Measurements from ENCODE around the gene BICD2. TPM values are rescaled to one million over a fixed set of nuclear protein-coding genes. Genes with fewer than 3 reads are reported as not detected.

The BICD2 gene
- total and polyA plus RNA-seq, 4 donors: 2.5 to 16.0 (median 11.2) TPM

DNA sequence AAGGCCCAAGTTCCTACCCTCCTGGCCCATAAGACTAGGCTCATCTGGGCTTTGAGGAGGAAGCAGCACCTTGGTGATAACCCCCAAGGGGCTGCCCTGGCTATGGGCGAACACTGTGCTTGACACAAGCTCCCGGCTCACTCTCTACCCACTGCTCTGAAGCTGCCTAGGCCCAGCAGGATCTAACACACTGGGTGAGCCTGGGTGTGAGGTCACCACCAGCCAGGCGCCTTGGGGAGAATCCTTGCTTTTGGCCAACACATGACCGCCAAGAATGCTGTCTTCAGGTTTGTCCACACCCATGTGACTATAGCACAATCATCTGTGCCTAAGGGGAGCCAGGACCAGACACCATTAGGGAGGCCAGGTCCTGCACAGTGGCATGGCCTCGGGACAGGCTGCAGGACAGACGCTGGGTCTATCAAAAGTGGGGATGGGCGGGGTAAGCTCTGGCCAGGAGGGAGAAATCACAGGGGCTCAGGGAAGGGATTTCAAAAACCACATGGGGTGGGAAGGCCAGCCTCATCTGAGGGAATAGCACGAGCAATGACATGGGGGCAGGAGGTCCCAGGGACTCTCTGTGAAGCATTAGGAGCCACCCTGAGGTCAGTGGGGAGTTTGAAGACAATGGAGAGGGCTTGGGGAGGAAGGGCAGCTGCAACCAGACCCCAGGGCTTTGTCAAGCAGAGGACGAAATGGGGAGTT lies 29.6 kb downstream of the BICD2 start:
- Histone ChIP-seq H3K27me3 (ENCODE audit: control insufficient read depth in 4 of 4, insufficient read depth in 4 of 4, low read length in 3 of 4) (no peaks in the 10 kb centered on the region), H3K4me1 (ENCODE audit: control insufficient read depth in 4 of 4, insufficient read depth in 4 of 4, low read length in 3 of 4) (peaks cover 0 to 4% (median 0%) of the 10 kb centered on the region in 4 donors), H3K9me3 (ENCODE audit: control insufficient read depth in 4 of 4, low read length in 3 of 4) (no peaks in the 10 kb centered on the region), H3K27ac (ENCODE audit: low read depth in 1 of 2, low read length in 2 of 2) (no peak overlapping the region), H3K4me3 (ENCODE audit: low read depth in 1 of 3, low read length in 3 of 3) (no peak overlapping the region), H3K9ac (ENCODE audit: low read depth in 1 of 2, low read length in 2 of 2) (no peak overlapping the region), H3K36me3 (ENCODE audit: control insufficient read depth in 4 of 4, insufficient read depth in 3 of 4, low read depth in 1 of 4, low read length in 3 of 4) (no peaks in the 10 kb centered on the region)
- WGBS: 95% methylated on average over 9 of the region's 9 CpGs
- TF ChIP-seq TAF1 (conservative IDR thresholded peaks at IDR 0.05): no peak
- TF ChIP-seq, protein P1, sequence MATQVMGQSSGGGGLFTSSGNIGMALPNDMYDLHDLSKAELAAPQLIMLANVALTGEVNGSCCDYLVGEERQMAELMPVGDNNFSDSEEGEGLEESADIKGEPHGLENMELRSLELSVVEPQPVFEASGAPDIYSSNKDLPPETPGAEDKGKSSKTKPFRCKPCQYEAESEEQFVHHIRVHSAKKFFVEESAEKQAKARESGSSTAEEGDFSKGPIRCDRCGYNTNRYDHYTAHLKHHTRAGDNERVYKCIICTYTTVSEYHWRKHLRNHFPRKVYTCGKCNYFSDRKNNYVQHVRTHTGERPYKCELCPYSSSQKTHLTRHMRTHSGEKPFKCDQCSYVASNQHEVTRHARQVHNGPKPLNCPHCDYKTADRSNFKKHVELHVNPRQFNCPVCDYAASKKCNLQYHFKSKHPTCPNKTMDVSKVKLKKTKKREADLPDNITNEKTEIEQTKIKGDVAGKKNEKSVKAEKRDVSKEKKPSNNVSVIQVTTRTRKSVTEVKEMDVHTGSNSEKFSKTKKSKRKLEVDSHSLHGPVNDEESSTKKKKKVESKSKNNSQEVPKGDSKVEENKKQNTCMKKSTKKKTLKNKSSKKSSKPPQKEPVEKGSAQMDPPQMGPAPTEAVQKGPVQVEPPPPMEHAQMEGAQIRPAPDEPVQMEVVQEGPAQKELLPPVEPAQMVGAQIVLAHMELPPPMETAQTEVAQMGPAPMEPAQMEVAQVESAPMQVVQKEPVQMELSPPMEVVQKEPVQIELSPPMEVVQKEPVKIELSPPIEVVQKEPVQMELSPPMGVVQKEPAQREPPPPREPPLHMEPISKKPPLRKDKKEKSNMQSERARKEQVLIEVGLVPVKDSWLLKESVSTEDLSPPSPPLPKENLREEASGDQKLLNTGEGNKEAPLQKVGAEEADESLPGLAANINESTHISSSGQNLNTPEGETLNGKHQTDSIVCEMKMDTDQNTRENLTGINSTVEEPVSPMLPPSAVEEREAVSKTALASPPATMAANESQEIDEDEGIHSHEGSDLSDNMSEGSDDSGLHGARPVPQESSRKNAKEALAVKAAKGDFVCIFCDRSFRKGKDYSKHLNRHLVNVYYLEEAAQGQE (IDR thresholded peaks at IDR 0.05): no peak
- no peak for TF ChIP-seq YY1 (IDR thresholded peaks at IDR 0.05)
- TF ChIP-seq FOXA1 (IDR thresholded peaks at IDR 0.05): no peak
- no peak for TF ChIP-seq EGR1 (IDR thresholded peaks at IDR 0.05; ENCODE audit: low read depth in 2 of 2)
- TF ChIP-seq JUND (IDR thresholded peaks at IDR 0.05): no peak
- TF ChIP-seq, protein P2, sequence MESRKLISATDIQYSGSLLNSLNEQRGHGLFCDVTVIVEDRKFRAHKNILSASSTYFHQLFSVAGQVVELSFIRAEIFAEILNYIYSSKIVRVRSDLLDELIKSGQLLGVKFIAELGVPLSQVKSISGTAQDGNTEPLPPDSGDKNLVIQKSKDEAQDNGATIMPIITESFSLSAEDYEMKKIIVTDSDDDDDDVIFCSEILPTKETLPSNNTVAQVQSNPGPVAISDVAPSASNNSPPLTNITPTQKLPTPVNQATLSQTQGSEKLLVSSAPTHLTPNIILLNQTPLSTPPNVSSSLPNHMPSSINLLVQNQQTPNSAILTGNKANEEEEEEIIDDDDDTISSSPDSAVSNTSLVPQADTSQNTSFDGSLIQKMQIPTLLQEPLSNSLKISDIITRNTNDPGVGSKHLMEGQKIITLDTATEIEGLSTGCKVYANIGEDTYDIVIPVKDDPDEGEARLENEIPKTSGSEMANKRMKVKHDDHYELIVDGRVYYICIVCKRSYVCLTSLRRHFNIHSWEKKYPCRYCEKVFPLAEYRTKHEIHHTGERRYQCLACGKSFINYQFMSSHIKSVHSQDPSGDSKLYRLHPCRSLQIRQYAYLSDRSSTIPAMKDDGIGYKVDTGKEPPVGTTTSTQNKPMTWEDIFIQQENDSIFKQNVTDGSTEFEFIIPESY (IDR thresholded peaks at IDR 0.05): no peak
- no peak for TF ChIP-seq NR2F2 (IDR thresholded peaks at IDR 0.05)
- no peak for TF ChIP-seq HNF4A (conservative IDR thresholded peaks at IDR 0.05)
- no peak for TF ChIP-seq FOXA2 (IDR thresholded peaks at IDR 0.05)
- TF ChIP-seq, protein P3, sequence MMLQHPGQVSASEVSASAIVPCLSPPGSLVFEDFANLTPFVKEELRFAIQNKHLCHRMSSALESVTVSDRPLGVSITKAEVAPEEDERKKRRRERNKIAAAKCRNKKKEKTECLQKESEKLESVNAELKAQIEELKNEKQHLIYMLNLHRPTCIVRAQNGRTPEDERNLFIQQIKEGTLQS (IDR thresholded peaks at IDR 0.05): no peak
- DNase-seq (ENCODE audit: low spot score): no peak

DNA sequence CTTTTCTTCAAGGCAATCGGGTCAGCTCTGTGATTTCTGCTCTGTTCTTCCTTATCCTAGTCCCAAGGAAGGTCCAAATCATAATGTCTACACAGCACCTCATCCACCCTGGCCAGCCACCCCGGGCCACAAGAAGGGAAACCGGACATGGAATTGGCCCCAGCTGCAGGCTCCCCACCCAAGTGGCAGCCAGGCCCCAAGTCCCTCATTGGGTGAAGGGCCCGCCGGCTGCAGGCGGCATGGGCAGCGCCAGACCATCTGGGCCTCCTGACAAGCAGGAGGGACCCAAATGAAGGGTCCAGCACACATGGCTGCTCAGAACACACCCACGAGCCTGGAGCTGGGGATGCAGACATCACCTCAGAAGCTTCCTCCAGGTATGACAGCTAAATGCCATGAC lies 33.7 kb downstream of the BICD2 start:
- TF ChIP-seq YY1 (IDR thresholded peaks at IDR 0.05) (no peak), HNF4A (conservative IDR thresholded peaks at IDR 0.05) (no peak), FOXA1 (IDR thresholded peaks at IDR 0.05) (no peak), RAD21 (IDR thresholded peaks at IDR 0.05) (no peak), FOXA2 (IDR thresholded peaks at IDR 0.05) (no peak), GABPA (IDR thresholded peaks at IDR 0.05 in 1 of 2, conservative IDR thresholded peaks at IDR 0.05 in 1 of 2) (no peak), JUND (IDR thresholded peaks at IDR 0.05) (no peak), NR2F2 (IDR thresholded peaks at IDR 0.05) (no peak), HNF4G (IDR thresholded peaks at IDR 0.05) (no peak)
- TF ChIP-seq, protein P4, sequence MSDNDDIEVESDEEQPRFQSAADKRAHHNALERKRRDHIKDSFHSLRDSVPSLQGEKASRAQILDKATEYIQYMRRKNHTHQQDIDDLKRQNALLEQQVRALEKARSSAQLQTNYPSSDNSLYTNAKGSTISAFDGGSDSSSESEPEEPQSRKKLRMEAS (IDR thresholded peaks at IDR 0.05): no peak
- TF ChIP-seq, protein P2 (IDR thresholded peaks at IDR 0.05): no peak
- TF ChIP-seq, protein P1 (IDR thresholded peaks at IDR 0.05): no peak
- Histone ChIP-seq H3K36me3 (ENCODE audit: control insufficient read depth in 4 of 4, insufficient read depth in 3 of 4, low read depth in 1 of 4, low read length in 3 of 4) (peaks cover 0 to 5% (median 2%) of the 10 kb centered on the region in 4 donors), H3K4me3 (ENCODE audit: low read depth in 1 of 3, low read length in 3 of 3) (no peak overlapping the region), H3K9ac (ENCODE audit: low read depth in 1 of 2, low read length in 2 of 2) (no peak overlapping the region), H3K27ac (ENCODE audit: low read depth in 1 of 2, low read length in 2 of 2) (no peak overlapping the region), H3K4me1 (ENCODE audit: control insufficient read depth in 4 of 4, insufficient read depth in 4 of 4, low read length in 3 of 4) (peaks cover 0 to 2% (median under 1%) of the 10 kb centered on the region in 4 donors), H3K27me3 (ENCODE audit: control insufficient read depth in 4 of 4, insufficient read depth in 4 of 4, low read length in 3 of 4) (no peaks in the 10 kb centered on the region), H3K9me3 (ENCODE audit: control insufficient read depth in 4 of 4, low read length in 3 of 4) (no peaks in the 10 kb centered on the region)
- DNase-seq (ENCODE audit: low spot score): no peak
- WGBS: 95% methylated on average over 8 of the region's 8 CpGs
